ENCODE measurements around the gene FAM8A1. TPM values are rescaled to one million over a fixed set of nuclear protein-coding genes. Genes with fewer than 3 reads are reported as not detected.

FAM8A1 gene
- total and polyA plus RNA-seq, 2 of the 13 experiments (the other 11 are each of a cell fraction or from before 2014, with no cell fraction given), result 30.5 to 34.3 TPM

- TF ChIP-seq SCMH1 (CRISPR knock-in tag; IDR thresholded peaks at IDR 0.05; ENCODE audit: borderline replicate concordance), result no peak
- peak; percentile 79 for TF ChIP-seq TBL1XR1 (IDR thresholded peaks at IDR 0.05; ENCODE audit: borderline replicate concordance, low read length, partially characterized antibody)
- TF ChIP-seq ZNF430 (CRISPR knock-in tag; IDR thresholded peaks at IDR 0.05), result no peak
- TF ChIP-seq ZNF552 (CRISPR knock-in tag; IDR thresholded peaks at IDR 0.05; ENCODE audit: borderline replicate concordance), result no peak; the same call in 1 of the 2 replicates
- TF ChIP-seq CHD4 (IDR thresholded peaks at IDR 0.05; ENCODE audit: borderline replicate concordance, low read length), result no peak
- peak; percentile 55; the same call in 1 of the 2 replicates for TF ChIP-seq ZNF609 (CRISPR knock-in tag; IDR thresholded peaks at IDR 0.05; ENCODE audit: borderline replicate concordance)
- no peak for TF ChIP-seq AKNA (CRISPR knock-in tag; IDR thresholded peaks at IDR 0.05; ENCODE audit: borderline replicate concordance)
- TF ChIP-seq ZNF235 (CRISPR knock-in tag; IDR thresholded peaks at IDR 0.05; ENCODE audit: borderline replicate concordance), result peak; percentile 44; the same call in 1 of the 2 replicates
- no peak for TF ChIP-seq ZNF605 (CRISPR knock-in tag; IDR thresholded peaks at IDR 0.05)
- no peak; the same call in 1 of the 2 replicates for TF ChIP-seq ZNF709 (CRISPR knock-in tag; IDR thresholded peaks at IDR 0.05)
- no peak for TF ChIP-seq ZEB1 (IDR thresholded peaks at IDR 0.05; ENCODE audit: insufficient replicate concordance, low read depth)
- no peak; the same call in 1 of the 2 replicates for TF ChIP-seq E2F2 (CRISPR knock-in tag; IDR thresholded peaks at IDR 0.05; ENCODE audit: borderline replicate concordance)
- no peak; the same call in 1 of the 2 replicates for TF ChIP-seq ARNTL (CRISPR knock-in tag; IDR thresholded peaks at IDR 0.05)
- no peak for TF ChIP-seq REXO4 (CRISPR knock-in tag; IDR thresholded peaks at IDR 0.05; ENCODE audit: borderline replicate concordance)
Measured at GRCh38 chr6:17599877-17600526, at the start of gene FAM8A1 (continued).
